Measurements from ENCODE around the gene TTC7B.

DNA sequence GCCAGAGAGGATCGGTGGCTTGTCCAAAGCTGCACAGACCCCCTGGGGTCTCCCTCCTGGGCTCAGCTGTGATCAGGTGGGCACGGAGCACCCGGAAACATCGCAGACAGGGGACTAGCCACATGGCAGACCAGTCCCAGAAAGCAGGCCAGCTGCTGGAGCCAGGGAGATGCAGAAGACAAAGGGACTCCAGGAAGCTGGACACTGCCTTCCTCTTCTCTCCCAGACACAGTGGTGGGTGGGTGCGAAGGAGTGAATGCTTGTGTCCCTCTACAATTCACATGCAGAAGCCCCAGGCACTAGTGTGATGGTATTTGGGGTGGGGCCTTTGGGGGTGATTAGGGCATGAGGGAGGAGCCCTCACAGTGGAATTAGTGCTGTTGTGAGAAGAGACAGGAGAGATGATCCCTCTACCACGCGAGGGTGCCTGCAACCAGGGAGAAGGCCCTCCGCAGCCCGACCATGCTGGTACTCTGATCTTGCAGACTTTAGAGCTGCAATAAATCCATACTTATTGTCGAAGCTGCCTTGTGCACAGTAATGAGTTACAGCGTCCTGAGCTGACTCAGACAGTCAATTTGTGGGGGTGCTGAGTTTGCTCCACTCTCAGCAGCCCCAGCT, 324.2 kb downstream of the TTC7B start:
- TF ChIP-seq POLR2A (IDR thresholded peaks at IDR 0.05) (no peak), CTCF (IDR thresholded peaks at IDR 0.05) (no peak)

All from Peyer's patch (tissue), 4 donors.